K562 (cell line): ENCODE data around the gene FRMD5. TPM values are rescaled to one million over a fixed set of nuclear protein-coding genes. Genes with fewer than 3 reads are reported as not detected.

ENCODE experiments used
- RAD21 ChIP-seq, 2 experiments: fragments of 250-450 bp in 1 of 2; fragments of 450-650 bp in 1 of 2; sonication (Bioruptor Pico) in 1 of 2; formaldehyde crosslinking in 1 of 2; IDR thresholded peaks in 1 of 2; conservative IDR thresholded peaks in 1 of 2; 2 replicates each; pipeline versions ENCODE4 v1.4.0 to v1.8.0; 2020 to 2022; ENCODE audit warnings: mild to moderate bottlenecking in 2 of 2, moderate library complexity in 1 of 2
- REST ChIP-seq, 2 experiments: fragments of 450-650 bp; formaldehyde crosslinking in 1 of 2; IDR thresholded peaks; 2 replicates each; pipeline versions ENCODE4 v1.4.0 to v1.6.1; 2014 to 2020; ENCODE audit warnings: mild to moderate bottlenecking in 2 of 2, borderline replicate concordance in 1 of 2, low read depth in 1 of 2
- USF2 ChIP-seq: sonication (generic); formaldehyde crosslinking; IDR thresholded peaks from 2 replicates; pipeline ENCODE4 v1.5.0; 2020; ENCODE audit warnings: missing genetic modification reagents
- polyA plus RNA-seq, 8 experiments: library from polyadenylated mRNA; depleted of rRNA in 4 of 8; stranded (reverse) in 5 of 8; unstranded in 3 of 8; fragments of >200 nt; fragmentation: Nextera tagmentation in 2 of 8; fragmentation: Illumina TruSeq in 1 of 8; extraction: Ambion mirVana in 2 of 8; extraction: Trizol in 1 of 8; gene quantifications; 2 replicates each; pipeline versions ENCODE4 v1.2.1 to v1.2.3, GENCODE V29; 2011 to 2014; ENCODE audit warnings: inconsistent platforms in 1 of 8, missing spikeins in 1 of 8
- total RNA-seq, 7 experiments: library from RNA; depleted of rRNA in 6 of 7; stranded (reverse); fragments of >200 nt in 6 of 7; fragmentation: Illumina TruSeq in 2 of 7; extraction: Trizol in 2 of 7; gene quantifications; 2 replicates each; pipeline versions ENCODE4 v1.2.1 to v1.2.3, GENCODE V29; 2011 to 2021; ENCODE audit warnings: low replicate concordance in 1 of 7

The FRMD5 gene
- total and polyA plus RNA-seq, 9 of the 15 experiments (the other 6 are each of a cell fraction or from before 2014, with no cell fraction given), result 0.13 to 0.38 TPM; not detected in 7

DNA sequence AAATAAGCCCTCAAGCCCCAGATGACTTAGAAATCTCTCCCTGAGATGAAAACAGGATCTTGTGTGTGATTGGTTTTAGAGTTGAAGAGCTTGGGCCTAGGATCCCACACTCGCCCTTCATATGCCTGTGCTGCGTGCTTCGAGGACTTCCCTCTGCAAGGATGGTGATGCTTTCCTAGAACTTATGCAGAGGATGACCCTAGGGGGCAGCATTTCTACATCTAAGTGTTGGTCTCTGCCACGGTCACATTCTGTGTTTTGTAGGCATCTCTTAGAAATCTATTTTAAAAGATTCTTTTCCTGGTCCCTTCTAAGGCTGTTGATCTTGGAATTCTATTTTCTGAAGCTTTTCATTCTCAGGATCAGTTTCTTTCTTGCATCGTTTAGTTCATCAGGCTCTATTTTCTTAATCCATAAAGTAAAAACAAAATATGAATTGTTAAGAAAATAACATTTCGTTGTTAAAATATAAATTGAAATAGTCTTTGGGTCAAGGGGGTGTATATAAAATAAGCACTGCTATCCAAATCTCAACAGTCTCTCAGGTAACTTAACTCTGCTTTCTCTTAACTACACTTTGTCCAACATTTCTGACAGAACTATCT is 322.6 kb downstream of the FRMD5 start (continued):
- TF ChIP-seq USF2 (CRISPR knock-in tag) (no peak), REST (IDR thresholded peaks at IDR 0.05; ENCODE audit: borderline replicate concordance) (peak; percentile 5; the same call in 1 of the 2 replicates), REST (CRISPR knock-in tag; IDR thresholded peaks at IDR 0.05; ENCODE audit: low read depth) (no peak), RAD21 (CRISPR knock-in tag; conservative IDR thresholded peaks at IDR 0.05 in 1 of 2, IDR thresholded peaks at IDR 0.05 in 1 of 2) (peak; percentile 27 to 33; a peak in 2 of 4 replicates)
